Measurements from ENCODE around the gene SLC16A5.
"Not testable (repeated sequence)": the region's sequence is repeated elsewhere in the genome, so short reads cannot be mapped to it uniquely, and the experiment has no call there.

SLC16A5 gene

GRCh38 chr17:75133001-75133400, 45.2 kb downstream of the SLC16A5 start:
- H3K4me3 ChIP-seq = no peak overlapping the region
- no peak overlapping the region for H3K27ac ChIP-seq
- no peak for DNase-seq (ENCODE audit: low spot score)
- no peak for TF ChIP-seq CTCF (IDR thresholded peaks at IDR 0.05)

- H3K4me3 ChIP-seq; DNase-seq (ENCODE audit: low spot score); H3K27ac ChIP-seq: not testable (repeated sequence)
These were observed 46.0 kb downstream of the SLC16A5 start for GRCh38 chr17:75133607-75134347.

- no peak for TF ChIP-seq CTCF (IDR thresholded peaks at IDR 0.05)
- Histone ChIP-seq H3K27ac (no peak overlapping the region), H3K4me3 (no peak overlapping the region)
- no peak for DNase-seq (ENCODE audit: low spot score)
These were observed 47.7 kb downstream of the SLC16A5 start for GRCh38 chr17:75135452-75135851.

- no peak for TF ChIP-seq CTCF (IDR thresholded peaks at IDR 0.05)
- H3K4me3 ChIP-seq = no peak overlapping the region
- no peak overlapping the region for H3K27ac ChIP-seq
- DNase-seq (ENCODE audit: low spot score) = no peak
These were observed 48.2 kb downstream of the SLC16A5 start for GRCh38 chr17:75135946-75136345.

GRCh38 chr17:75137762-75138161, 50.0 kb downstream of the SLC16A5 start:
- not testable (repeated sequence) for H3K27ac ChIP-seq; H3K4me3 ChIP-seq; DNase-seq (ENCODE audit: low spot score)

GRCh38 chr17:75138519-75138918, 50.8 kb downstream of the SLC16A5 start:
- DNase-seq (ENCODE audit: low spot score) = no peak
- H3K4me3 ChIP-seq = no peak overlapping the region
- TF ChIP-seq CTCF (IDR thresholded peaks at IDR 0.05) = no peak
- H3K27ac ChIP-seq = no peak overlapping the region

GRCh38 chr17:75142236-75142971, 54.6 kb downstream of the SLC16A5 start:
- TF ChIP-seq CTCF (IDR thresholded peaks at IDR 0.05) = no peak
- DNase-seq (ENCODE audit: low spot score) = no peak
- H3K27ac ChIP-seq = no peak overlapping the region

More at GRCh38 chr17:75142236-75142971, 54.6 kb downstream of the SLC16A5 start:
- H3K4me3 ChIP-seq = no peak overlapping the region

All from coronary artery (tissue), 2 donors.